ENCODE data around the gene FGD4.

Gene FGD4

DNA sequence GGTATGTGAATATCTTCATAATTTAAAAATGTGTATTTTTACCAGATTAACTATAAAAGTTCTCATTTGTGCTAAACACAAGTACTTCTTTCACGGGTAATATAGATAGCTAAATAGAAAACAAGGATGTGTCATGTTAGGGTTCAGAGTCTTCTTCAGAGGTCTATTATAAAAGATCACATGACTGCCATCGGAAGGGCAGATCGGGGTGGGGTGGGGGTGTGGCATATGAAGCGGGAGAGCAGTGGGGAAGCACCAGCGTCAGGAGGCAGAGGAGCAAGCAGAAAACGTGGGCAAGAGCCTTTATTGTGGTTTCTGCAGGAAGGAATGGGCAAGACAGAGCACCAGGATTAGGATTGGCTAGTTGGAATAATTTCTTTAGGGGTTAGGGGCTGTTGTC lies 216.1 kb downstream of the FGD4 start:
- no peak for DNase-seq

DNA sequence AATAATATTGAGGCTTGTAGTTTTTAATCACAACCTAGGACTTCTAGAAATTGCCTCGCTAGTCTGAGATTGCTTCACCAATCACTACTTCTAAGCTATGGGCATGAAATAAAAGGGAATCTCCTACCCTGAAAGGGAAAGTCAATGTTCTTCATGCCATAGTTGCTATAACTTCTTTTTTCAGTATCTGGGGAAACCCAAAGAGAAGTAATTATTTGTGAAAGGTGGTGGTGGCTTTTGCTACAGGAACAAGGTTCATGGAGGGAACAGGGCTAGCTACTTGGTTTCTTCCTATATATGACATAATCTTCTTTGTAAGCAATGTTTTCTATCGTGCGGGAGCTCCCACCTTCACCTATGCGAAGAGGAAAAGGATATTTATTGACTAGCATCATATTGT lies 218.2 kb downstream of the FGD4 start:
- no peak for DNase-seq

DNA sequence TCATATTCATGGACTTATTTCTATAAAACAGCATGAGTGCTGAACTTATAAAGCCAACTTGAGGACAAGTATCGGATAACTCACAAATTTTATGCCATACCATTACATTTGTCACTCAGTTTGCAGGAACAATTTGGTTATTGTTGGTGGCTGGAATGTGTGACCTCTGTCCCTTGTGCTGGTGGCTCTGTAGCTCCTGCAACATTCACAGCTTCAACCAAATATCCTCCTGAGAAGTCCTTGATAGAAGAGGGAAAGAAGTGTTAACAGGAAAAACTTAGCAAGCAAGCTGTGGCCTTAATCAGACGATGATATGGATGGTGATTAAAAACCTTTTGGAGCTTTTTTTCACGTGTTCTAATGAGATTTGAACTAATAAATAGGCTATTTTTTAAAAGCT lies 218.8 kb downstream of the FGD4 start:
- DNase-seq, result no peak

DNA sequence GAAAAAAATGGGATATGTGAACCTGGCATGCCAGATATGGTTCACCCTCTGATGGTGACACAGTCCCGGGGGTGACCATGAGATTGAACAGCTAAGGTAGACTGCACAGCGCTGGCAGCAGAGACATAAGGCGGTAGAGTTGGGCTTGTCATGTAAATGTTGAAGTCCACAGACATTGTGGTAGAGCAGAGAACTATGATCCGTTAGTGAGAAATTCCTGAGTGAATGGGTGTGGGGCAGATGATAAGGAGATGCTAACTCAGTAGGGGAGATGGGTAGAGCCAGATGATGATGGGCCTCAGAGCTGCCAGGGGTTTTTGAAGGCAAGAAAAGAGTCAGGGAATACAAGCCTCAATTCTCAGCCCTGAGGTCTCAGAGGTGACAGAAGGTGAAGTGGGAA lies 228.6 kb downstream of the FGD4 start:
- no peak for DNase-seq

DNA sequence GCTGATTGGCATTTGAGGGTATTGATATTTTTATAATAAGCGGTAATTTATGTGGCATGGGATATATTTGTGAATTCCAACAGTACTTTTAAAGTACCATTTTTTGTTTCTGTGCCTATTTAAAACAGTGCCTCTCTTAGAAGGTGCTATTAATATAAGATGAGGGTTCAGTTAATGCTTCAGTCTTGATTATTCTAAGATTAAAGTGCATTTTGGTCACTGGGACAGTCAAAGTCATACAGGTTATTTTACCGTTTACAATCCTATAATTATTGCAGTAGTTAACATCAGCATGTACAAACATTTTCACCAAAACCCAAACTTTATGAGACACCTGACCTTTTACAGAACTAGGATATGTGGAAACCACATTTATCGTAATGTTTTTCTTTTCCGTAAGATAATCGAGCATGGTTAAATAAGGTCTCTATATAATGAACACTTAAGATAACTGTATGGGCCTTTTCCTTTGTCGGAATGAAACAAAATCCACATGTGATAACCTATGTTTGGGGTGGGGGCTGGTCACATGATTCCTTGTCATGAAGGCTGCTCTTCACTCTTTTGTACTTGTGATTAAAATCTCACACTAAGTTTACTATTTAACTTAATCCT lies 242.0 kb downstream of the FGD4 start:
- no peak for DNase-seq

DNA sequence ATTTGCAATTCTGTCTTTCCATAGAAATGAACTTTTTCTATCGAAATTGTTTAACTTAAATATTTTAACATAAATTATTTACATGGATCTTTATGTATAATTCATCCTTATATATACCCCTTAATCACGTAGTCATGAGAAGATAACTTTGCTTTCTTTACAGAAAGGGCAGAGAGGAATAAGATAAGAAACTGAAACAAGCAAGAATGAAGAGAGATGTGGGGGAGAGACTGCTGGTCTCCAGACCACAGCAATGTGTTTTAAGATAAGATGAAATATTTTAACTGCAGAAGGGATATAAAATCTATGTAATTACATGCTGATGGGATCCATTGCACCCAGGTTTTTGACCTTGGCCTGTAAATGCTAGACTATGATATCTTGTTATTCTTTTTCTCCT lies 245.1 kb downstream of the FGD4 start:
- no peak for DNase-seq

DNA sequence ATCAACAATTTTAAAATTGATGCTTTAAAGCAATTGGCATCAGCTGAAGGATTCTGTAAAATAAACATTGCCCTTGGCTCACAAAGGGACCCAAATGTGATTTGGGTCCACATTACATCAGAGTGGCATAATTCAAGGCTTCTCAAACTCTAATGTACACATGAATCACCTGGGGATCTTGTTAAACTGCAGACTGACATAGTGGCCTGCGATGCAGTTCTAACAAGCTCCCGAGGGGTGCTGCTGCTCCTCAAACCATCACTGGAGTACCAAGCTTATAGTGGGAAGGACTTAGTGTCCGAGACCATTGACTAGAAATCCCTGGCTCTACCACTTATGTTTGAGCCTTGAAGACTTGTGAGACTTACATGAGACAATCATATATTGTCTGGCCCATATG lies 247.9 kb downstream of the FGD4 start:
- DNase-seq, result no peak

DNA sequence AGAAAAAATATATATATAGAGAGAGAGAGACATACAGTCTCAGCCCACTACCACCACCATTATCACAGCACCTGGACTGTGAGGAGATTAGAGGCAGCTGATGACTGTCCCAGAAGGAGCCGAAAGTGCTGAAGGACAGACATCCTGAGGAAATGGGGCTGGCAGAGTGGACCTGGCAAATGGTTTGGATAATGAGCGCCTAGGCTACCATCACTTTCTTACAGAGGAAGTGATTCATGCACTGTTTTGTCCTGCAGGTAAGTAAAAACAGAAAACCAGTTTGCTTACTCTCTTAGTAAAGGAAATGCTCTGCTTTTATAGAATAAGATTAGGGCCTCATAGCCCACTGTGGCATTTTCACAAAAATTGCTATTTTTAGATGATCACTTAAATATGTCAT lies 251.2 kb downstream of the FGD4 start:
- no peak for DNase-seq

DNA sequence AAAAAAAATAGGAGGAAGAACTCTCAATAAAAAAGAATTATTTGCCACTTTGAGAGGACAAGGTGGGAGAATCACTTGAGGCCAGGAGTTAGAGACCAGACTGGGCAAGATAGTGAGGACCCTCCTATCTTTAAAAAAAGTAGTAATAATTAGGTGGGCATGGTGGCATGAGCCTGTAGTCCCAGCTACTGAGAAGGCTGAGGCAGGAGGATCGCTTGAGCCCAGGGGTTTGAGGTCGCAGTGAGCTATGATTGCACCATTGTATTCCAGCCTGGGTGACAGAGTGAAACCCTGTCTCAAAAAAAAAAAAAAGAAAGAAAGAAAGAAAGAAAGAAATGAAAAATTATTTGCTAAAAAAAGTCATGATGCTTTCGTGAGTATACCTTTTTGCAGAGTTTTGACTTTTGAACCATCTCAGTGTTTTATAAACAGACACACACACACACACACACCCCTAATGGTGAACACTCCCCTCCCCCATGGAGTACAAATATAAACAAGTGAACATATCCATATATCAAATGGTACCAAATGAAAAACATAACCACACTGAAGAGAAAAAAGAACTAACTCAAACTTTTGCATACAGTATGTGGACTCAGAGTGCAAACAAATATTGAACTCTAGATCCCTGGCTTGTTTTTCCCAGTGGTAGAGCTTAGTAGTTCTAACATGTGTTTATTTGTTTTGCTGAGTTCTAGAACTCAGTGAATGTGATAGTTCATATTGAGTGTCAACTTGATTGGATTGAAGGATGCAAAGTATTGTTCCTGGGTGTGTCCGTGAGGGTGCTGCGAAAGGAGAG lies 252.0 kb downstream of the FGD4 start:
- DNase-seq, result no peak

DNA sequence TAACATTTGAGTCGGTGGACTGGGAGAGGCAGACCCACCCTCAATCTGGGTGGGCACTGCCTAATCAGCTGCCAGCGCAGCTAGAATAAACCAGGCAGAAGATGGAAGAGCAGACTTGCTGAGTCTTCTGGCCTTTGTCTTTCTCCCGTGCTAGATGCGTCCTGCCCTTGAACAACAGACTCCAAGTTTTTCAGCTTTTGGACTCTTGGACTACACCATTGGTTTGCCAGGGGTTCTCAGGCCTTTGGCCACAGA lies 252.5 kb downstream of the FGD4 start:
- DNase-seq, result no peak

DNA sequence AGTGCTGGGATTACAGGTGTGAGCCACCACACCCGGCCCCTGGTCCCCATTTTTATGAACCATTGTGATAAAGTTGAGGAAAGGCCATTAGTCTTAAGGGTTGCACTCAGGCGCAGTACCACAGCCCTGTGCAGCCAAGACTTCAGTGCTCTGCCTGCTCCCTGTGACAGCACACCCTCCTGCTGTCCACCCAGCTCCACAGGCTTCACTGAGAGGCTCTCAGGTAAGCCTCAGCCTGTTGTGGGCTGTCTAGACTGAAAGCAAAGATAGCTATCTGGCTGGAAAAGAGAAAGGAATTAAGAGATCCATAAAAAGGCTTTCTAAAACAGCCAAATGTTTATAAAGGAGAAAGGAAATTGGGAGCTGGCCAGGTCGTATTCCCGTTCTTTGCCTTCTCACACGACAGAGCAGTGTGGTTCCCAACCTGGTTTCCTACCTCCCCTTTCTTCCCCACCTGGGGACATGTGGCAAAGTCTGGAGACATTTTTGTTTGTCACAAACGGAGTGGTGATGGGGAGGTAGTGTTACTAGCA lies 260.6 kb downstream of the FGD4 start:
- no peak for DNase-seq

DNA sequence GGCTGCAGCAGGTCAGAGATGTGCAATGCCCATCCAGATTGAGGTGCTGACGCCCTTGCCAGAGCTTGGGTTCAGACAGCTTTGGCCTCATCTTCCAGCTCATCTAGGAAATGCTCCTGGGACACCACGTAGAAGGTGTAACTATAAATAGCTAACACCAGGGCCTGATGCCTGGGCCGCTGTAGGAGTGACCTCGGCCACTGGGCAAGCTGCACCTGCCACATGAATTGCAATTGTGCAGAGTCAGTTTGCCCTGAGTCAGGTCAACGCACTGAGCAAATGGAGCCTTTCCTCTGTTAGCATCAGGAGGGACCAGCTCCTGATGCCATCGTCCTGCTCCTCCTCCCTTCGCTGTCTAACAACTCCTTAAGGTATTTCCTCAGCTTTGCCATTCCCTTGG lies 262.3 kb downstream of the FGD4 start:
- no peak for DNase-seq

DNA sequence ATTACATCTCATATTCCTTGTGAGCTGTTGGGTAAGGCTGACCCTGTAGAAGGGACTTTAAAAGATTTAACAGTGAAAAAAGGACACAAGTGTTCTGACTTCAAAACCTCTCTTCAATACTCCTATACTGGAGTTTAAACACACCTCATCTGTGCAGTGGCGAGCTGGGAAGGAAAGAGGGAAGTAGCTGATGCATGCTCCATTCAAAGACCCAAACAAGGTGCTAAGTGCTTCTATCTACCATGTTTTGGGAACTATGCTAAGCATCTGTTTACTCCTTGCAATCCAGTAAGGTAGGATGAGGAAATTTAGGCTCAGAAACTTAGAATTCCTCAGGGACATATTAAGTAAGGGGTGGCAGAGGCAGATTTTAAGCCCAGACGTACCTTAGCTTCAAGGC lies 263.3 kb downstream of the FGD4 start:
- no peak for DNase-seq

DNA sequence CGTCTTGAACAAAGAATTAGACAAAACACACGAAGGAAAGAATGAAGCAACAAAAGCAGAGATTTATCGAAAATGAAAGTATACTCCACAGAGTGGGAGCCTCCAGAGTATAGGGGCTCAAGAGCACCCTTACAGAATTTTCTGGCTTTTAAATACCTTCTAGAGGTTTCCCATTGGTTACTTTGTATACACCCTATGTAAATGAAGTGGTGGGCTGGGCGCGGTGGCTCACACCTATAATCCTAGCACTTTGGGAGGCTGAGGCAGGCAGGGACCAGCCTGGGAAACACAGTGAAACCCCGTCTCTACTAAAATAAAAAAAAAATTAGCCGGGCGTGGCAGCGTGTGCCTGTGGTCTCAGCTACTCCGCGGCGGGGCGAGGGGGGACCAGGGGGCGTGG lies 266.7 kb downstream of the FGD4 start:
- no peak for DNase-seq

DNA sequence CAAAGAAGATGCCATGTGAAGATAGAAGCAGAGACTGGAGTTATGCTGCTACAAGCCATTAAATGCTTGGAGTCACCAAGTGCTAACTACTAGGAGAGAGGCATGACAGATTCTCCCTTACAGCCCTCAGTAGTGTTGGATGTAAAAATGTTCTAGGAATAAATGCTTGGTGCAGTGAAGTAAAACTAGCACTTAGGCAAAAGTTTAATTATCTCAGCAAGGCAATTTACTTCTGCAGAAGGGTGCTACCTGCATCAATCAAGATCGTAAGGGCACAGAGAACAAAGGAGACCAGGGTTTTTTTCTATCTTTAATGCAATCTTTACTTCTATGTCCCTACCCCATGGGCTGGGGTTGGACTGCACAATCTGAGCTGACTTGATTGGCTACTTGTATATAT lies 270.2 kb downstream of the FGD4 start:
- DNase-seq, result no peak

DNA sequence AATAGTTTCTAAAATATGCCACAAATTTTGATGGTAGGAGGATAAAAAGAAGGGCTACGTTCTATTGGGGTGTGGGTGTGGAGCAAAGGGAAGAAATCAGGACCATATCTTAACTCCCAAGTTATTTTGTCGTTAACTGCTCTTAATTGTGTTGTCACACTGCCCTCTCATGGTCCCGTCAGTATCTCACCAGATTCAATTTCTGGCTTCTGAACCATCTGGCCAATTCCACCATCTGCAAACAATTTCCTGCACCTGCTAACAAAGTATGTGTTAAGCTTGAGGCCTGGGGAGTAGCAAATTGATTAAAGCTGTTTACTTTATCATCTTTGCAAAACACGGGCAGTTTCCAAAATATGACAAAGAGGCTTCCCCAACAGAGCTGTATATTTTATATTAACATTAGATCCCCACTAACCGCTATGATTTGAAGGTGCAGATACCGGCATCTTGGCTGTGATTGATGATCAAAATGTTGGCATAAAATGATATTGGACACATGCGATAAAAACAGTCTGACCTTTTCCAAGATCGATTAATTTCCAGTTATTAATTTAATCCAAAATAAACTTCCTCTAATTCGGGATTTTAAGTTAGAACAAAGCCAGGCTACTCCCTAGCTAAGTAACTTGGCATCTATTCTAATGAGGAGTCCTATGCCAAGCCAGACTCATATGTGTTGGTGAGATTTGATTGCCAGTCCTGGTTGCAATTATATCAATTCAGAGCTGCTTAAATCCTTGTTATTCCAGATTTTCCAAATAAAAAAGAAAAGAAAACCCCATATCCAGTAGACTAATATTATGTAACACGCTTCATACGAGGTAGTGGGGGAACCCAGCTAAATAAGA lies 272.8 kb downstream of the FGD4 start:
- peak; percentile 77 for DNase-seq

DNA sequence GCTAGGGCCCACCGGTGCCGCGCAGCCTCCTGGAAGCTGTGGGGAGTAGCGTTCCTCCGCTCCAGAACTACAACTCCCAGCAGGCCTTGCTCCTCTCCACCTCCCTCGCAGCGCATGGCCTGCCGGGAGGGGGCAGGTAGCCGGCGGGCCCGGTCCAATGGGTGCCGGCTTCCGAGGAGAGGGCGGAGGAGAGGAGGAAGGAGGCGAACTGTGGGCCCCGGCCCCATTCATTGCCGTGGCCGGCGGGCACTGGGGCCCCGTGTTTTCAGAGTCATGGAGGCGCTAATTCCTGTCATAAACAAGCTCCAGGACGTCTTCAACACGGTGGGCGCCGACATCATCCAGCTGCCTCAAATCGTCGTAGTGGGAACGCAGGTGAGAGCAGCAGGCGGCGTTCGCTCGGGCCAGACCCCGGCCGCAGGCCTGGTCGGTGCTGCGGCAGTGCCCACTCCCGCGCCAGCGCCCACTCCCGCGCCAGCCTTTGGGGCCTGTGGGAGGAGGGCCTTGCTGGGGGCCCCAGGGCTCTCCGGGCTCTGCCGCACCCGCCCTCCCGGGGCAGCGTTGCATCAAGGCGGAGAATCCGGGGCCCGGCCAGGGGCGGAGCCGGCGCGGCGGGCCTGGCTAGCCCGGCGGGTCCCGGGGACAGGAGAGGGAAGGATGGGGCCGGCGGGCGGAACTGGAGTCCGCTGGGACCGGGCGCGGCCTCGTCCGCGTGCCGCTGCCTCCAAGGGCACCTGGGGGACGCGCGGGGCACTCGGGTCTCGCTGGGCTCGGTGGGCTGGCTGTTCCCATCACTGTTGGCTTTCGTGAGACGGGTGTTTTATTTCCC lies 279.9 kb downstream of the FGD4 start, which contains the start of gene DNM1L:
Gene DNM1L (plus strand): TSS at position 211 of the 829 bp plus-strand sequence. CDS start 63 bp downstream, at position 274.
- peak; percentile 90 for DNase-seq

DNA sequence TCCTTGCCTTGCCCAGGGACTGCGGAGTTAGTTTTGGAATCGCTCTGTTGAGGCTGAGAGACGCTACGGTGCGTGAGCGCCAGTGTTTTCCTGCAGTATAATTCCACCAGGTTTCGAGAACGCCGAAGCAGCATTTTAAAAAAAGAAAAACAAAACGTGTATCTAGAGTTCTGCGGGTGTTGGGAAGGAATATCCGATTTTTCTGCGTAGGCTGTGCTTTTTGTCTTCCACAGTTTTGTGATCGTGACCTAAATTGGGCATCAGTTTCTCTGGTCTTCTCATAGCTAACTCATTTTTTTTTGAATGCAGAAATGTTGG lies 280.5 kb downstream of the FGD4 start:
- DNase-seq, result no peak

DNA sequence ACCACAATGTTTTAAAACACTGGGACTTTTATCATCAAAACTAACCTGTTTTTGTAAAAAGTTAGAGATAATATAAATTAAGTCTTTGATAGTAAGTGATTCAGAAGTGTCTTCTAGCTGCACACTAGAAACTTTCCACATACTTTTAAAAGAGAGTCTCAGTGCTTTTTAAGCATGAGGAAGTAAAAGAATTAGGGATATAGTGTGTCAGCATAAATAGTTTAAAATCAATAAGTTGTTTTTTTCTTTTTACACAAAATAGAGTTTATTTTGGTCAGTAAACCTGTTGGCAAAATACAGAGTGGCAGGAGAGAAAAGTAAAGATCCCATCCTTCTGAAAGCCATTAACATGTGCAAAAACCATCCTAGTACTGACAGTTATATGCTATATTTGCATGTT lies 281.4 kb downstream of the FGD4 start:
- no peak for DNase-seq

DNA sequence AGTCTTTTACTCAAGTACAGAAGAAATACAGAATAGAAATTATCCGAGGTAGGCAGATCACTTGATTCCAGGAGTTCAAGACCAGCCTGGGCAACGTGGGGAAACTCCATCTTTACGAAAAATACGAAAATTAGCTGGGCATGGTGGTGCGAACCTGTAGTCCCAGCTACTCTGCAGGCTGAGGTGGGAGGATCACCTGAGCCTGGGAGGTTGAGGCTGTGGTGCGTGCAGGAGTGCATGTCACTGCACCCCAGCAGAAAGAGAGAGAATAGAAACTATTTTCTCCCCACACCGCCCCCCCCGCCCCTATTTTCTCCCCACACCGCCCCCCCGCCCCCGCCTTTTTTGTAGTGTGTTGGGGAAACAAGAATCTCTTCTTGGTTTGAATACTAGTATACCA lies 281.9 kb downstream of the FGD4 start:
- DNase-seq, result no peak

DNA sequence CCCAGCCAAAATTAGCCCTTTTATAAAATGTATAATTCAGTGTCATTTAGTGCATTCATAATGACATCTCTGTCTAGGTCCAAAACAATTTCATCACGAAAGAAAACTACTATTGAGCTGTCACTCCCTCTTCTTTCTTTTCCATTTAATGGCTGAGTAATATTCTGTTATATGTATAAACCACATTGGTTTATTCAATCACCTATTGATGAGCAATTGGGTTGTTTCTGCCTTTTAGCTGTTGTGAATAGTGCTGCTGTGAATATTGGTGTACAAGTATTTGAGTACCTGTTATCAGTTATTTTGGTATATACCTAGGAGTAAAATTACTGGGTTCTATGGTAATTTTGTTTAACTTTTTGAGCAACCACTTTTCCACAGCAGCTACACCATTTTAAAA lies 287.0 kb downstream of the FGD4 start:
- no peak for DNase-seq

DNA sequence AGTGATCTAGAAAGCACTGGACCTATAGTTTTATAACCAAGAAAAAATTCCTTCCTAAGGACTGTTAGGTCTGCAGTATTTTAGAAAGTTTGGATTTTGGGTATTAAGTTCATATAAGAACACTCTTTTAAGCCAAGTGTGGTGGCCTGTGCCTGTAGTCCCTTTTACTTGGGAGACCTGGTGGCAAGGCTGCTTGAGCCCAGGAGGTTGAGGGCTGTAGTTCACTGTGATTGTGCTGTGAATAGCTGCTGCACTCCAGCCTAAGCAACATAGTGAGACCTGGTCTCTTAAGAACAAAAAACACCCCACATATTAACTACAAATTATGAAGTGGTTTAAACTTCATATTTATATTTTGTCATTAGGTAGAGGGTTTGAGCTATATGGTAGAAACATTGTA lies 289.4 kb downstream of the FGD4 start:
- DNase-seq, result no peak

DNA sequence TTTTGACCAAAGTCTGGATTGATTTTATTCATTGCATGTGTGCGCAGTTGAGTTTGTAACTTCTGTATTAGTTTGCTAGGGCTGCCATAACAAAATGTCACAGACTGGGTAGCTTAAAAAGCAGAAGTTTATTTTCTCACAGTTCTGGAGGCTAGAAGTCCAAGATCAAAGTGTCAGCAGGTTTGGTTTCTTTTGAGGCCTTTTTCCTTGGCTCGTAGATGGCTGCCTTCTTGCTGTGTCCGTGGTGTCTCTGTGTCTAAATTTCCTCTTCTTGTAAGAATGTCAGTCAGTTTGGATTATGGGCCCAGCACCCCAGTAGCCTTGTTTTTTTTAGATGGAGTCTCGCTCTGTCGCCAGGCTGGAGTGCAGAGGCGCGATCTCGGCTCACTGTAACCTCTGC lies 291.6 kb downstream of the FGD4 start:
- DNase-seq, result no peak

Measured in NCI-H2227 treated with DMSO at 0.1 percent for 48 hours (cell line).